ENCODE data around the gene CD7.

DNA sequence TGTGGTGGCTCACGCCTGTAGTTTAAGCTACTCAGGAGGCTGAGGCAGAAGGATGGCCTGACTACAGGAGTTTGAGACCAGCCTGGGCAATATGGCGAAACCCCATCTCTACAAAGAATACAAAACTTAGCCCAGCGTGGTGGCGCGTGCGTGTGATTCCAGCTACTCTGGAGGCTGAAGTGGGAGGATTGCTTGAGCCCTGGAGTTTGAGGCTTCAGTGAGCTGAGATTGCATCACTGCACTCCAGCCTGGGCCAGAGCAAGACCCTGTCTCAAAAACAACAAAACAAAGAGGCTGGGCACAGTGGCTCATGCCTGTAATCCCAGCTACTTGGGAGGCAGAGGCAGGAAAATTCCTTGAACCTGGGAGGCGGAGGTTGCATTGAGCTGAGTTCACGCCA, 36.9 kb downstream of the CD7 start:
- TF ChIP-seq FOXM1 (IDR thresholded peaks at IDR 0.05; ENCODE audit: low read depth) (no peak), CTCF (IDR thresholded peaks at IDR 0.05) (no peak), RAD21 (IDR thresholded peaks at IDR 0.05; ENCODE audit: low read length) (no peak)
- TF ChIP-seq, protein P1, sequence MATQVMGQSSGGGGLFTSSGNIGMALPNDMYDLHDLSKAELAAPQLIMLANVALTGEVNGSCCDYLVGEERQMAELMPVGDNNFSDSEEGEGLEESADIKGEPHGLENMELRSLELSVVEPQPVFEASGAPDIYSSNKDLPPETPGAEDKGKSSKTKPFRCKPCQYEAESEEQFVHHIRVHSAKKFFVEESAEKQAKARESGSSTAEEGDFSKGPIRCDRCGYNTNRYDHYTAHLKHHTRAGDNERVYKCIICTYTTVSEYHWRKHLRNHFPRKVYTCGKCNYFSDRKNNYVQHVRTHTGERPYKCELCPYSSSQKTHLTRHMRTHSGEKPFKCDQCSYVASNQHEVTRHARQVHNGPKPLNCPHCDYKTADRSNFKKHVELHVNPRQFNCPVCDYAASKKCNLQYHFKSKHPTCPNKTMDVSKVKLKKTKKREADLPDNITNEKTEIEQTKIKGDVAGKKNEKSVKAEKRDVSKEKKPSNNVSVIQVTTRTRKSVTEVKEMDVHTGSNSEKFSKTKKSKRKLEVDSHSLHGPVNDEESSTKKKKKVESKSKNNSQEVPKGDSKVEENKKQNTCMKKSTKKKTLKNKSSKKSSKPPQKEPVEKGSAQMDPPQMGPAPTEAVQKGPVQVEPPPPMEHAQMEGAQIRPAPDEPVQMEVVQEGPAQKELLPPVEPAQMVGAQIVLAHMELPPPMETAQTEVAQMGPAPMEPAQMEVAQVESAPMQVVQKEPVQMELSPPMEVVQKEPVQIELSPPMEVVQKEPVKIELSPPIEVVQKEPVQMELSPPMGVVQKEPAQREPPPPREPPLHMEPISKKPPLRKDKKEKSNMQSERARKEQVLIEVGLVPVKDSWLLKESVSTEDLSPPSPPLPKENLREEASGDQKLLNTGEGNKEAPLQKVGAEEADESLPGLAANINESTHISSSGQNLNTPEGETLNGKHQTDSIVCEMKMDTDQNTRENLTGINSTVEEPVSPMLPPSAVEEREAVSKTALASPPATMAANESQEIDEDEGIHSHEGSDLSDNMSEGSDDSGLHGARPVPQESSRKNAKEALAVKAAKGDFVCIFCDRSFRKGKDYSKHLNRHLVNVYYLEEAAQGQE (IDR thresholded peaks at IDR 0.05; ENCODE audit: low read depth, low read length), result no peak

Measured in SK-N-SH (cell line).